ENCODE results near the gene JMJD7. TPM values are rescaled to one million over a fixed set of nuclear protein-coding genes. Genes with fewer than 3 reads are reported as not detected.

Gene JMJD7
- total RNA-seq: 5.0 and 5.8 TPM in 2 replicates

GRCh38 chr15:41827880-41828806 is at the start of gene JMJD7:
JMJD7 (plus strand) TSS chr15:41828092; CDS start chr15:41828125, 33 bp downstream.

GRCh38 chr15:41838400-41838897 is 10.6 kb downstream of the JMJD7 start, which contains the start of gene PLA2G4B:
PLA2G4B (plus strand) TSS chr15:41838847; CDS start chr15:41838914, 67 bp downstream.

Other genes starting within 250 kb of the JMJD7 start
- 31.6 and 40.0 TPM in 2 replicates for gene MGA, start 167.7 kb upstream of the JMJD7 start, total RNA-seq
- gene MAPKBP1, start 53.6 kb upstream of the JMJD7 start, total RNA-seq: 24.3 and 24.9 TPM in 2 replicates
- gene PLA2G4B, start 10.8 kb downstream of the JMJD7 start, total RNA-seq: 0.83 and 10.8 TPM in 2 replicates
- gene SPTBN5, start 66.0 kb downstream of the JMJD7 start, total RNA-seq: 0.29 and 0.83 TPM in 2 replicates
- 20.8 and 22.8 TPM in 2 replicates for gene EHD4, start 144.5 kb downstream of the JMJD7 start, total RNA-seq
- gene PLA2G4E, start 192.9 kb downstream of the JMJD7 start, total RNA-seq: under 0.01 TPM in 1 of 2 replicates, not detected in the other

All from smooth muscle cell of trachea (primary cell).